ENCODE data around the gene TFR2. TPM values are rescaled to one million over a fixed set of nuclear protein-coding genes. Genes with fewer than 3 reads are reported as not detected.

Gene TFR2
- total RNA-seq, 3 donors from 2014 or later: 0.48 TPM; not detected in 2

DNA sequence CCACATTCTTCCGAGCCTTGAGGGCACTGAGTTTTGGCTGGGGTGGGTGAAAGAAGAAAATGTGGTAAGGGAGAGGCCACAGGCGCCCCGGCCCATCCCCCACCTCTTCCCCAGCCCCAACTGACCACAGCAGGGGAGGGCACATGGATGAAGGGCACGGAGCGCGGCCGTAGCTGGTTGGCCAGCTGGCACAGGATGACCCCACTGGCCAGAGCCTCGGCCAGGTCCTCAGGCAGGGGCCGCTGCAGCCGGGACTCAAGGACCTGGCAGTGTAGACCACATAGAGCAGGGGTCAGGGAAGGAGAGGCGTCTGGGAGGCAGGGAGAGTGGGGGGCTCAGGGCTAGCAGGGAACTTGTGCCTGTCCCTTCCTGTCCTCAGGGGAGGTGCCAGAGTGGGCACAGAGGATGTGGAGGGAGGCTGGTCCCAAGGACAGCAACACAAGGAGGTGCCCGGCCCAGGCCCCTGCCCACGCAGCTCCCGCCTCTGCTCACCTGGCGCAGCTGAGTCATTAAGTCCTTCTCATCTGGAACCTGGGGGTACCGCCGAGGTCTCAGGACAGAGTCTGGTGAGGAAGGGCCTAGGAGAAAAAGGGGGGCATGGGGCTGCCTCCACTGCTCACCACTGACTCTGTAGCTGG lies 65.5 kb downstream of the TFR2 start:
- peaks cover 9% of the 10 kb centered on the region for H3K36me3 ChIP-seq
- no peak for DNase-seq (ENCODE audit: low spot score in 2 of 2)
- H3K4me3 ChIP-seq: no peak overlapping the region
- no peaks in the 10 kb centered on the region for H3K4me1 ChIP-seq
- intact Hi-C loops (cut with DNase I; ENCODE audit: low total_unique reads): loop anchor here (5.0 to 10.0 kb wide), 3 partner anchors 109 to 1299 kb away; no protein-coding TSS in a partner anchor
- H3K27me3 ChIP-seq: no peaks in the 10 kb centered on the region
- H3K27ac ChIP-seq: no peak overlapping the region
- TF ChIP-seq, protein P1, sequence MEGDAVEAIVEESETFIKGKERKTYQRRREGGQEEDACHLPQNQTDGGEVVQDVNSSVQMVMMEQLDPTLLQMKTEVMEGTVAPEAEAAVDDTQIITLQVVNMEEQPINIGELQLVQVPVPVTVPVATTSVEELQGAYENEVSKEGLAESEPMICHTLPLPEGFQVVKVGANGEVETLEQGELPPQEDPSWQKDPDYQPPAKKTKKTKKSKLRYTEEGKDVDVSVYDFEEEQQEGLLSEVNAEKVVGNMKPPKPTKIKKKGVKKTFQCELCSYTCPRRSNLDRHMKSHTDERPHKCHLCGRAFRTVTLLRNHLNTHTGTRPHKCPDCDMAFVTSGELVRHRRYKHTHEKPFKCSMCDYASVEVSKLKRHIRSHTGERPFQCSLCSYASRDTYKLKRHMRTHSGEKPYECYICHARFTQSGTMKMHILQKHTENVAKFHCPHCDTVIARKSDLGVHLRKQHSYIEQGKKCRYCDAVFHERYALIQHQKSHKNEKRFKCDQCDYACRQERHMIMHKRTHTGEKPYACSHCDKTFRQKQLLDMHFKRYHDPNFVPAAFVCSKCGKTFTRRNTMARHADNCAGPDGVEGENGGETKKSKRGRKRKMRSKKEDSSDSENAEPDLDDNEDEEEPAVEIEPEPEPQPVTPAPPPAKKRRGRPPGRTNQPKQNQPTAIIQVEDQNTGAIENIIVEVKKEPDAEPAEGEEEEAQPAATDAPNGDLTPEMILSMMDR (IDR thresholded peaks at IDR 0.05): no peak
- TF ChIP-seq POLR2A (IDR thresholded peaks at IDR 0.05): no peak
- H3K9me3 ChIP-seq: no peaks in the 10 kb centered on the region

GRCh38 chr7:100575206-100575631 lies 66.1 kb downstream of the TFR2 start:
- no peak for DNase-seq (ENCODE audit: low spot score in 2 of 2)
- Histone ChIP-seq H3K9me3 (no peaks in the 10 kb centered on the region), H3K27ac (no peak overlapping the region), H3K4me3 (no peak overlapping the region), H3K27me3 (no peaks in the 10 kb centered on the region), H3K36me3 (peaks cover 8% of the 10 kb centered on the region), H3K4me1 (peaks cover 0 to 2% of the 10 kb centered on the region in 2 donors)
- intact Hi-C loops (cut with DNase I; ENCODE audit: low total_unique reads): loop anchor here (5.0 to 10.0 kb wide), 3 partner anchors 110 to 1300 kb away; no protein-coding TSS in a partner anchor
- TF ChIP-seq POLR2A (IDR thresholded peaks at IDR 0.05): no peak
- TF ChIP-seq, protein P1 (IDR thresholded peaks at IDR 0.05): no peak
- TF ChIP-seq POLR2AphosphoS5 (IDR thresholded peaks at IDR 0.05): no peak

GRCh38 chr7:100574362-100575205 lies 66.8 kb downstream of the TFR2 start:
- H3K4me1 ChIP-seq: peaks cover 0 to 4% of the 10 kb centered on the region in 2 donors
- H3K27ac ChIP-seq: no peak overlapping the region
- H3K36me3 ChIP-seq: peaks cover 8% of the 10 kb centered on the region
- no peak overlapping the region for H3K4me3 ChIP-seq
- no peaks in the 10 kb centered on the region for H3K9me3 ChIP-seq
- intact Hi-C loops (cut with DNase I; ENCODE audit: low total_unique reads): loop anchor here (5.0 to 10.0 kb wide), 3 partner anchors 110 to 1300 kb away; no protein-coding TSS in a partner anchor
- TF ChIP-seq, protein P1 (IDR thresholded peaks at IDR 0.05): no peak
- TF ChIP-seq POLR2A (IDR thresholded peaks at IDR 0.05) (no peak), POLR2AphosphoS5 (IDR thresholded peaks at IDR 0.05) (no peak)
- no peaks in the 10 kb centered on the region for H3K27me3 ChIP-seq
- no peak for DNase-seq (ENCODE audit: low spot score in 2 of 2)

GRCh38 chr7:100573691-100574361 lies 67.5 kb downstream of the TFR2 start, which contains the start of gene SAP25:
TSS of gene SAP25 (minus strand) at chr7:100573900. CDS start at chr7:100573742, 158 bp downstream.
- Histone ChIP-seq H3K4me3 (no peak within 1 kb of the TSS), H3K9me3 (no peaks in the 10 kb centered on the region), H3K36me3 (peaks cover 8% of the 10 kb centered on the region), H3K4me1 (peaks cover 0 to 4% of the 10 kb centered on the region in 2 donors), H3K27me3 (no peaks in the 10 kb centered on the region), H3K27ac (no peak within 1 kb of the TSS)
- no peak for DNase-seq (ENCODE audit: low spot score in 2 of 2)
- TF ChIP-seq, protein P1 (IDR thresholded peaks at IDR 0.05): no peak
- TF ChIP-seq POLR2AphosphoS5 (IDR thresholded peaks at IDR 0.05) (no peak), POLR2A (IDR thresholded peaks at IDR 0.05) (no peak)
- intact Hi-C loops (cut with DNase I; ENCODE audit: low total_unique reads): loop anchor here (10.0 kb wide), 2 partner anchors 111 to 1301 kb away; no protein-coding TSS in a partner anchor

Measured in breast epithelium (tissue), 4 donors.